GM21786 (cell line): ENCODE data around the gene P2RY11.
A peak's percentile ranks its signal among the peaks of the same experiment; 100 is the strongest.

Experiments
- ATAC-seq: cut with Tn5 transposase; IDR thresholded peaks from one replicate; pipeline ENCODE4 v1.9.1; 2021; ENCODE audit not compliant: unreplicated experiment

P2RY11 gene

DNA sequence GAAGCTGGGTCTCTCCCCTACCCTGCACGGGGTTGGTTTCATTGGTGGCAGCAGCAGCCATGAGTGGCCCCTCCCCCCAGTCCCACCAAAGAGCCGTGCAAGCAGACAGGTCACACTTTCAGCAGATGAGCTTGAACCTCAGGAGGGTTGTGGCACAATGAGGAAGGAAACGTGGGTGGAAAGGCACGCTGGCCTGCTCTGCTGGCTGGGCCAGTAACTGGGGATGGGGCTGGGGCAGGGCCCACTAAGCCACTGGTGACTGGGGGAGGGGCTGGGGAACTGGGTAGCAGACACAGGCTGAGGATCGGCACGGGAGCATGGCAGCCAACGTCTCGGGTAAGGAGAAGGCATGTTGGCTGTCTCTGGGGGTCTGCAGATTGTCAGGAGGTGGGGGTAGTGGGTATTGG is at the start of gene P2RY11:
TSS of gene P2RY11 (plus strand) at position 289 of the 407 bp plus-strand sequence. CDS start at position 318, 29 bp downstream.
- no peak for ATAC-seq

- ATAC-seq, result no peak
Observed at GRCh38 chr19:10061717-10062310, 49.7 kb upstream of the P2RY11 start.

- no peak for ATAC-seq
Observed at GRCh38 chr19:10068205-10068604, 43.3 kb upstream of the P2RY11 start.

DNA sequence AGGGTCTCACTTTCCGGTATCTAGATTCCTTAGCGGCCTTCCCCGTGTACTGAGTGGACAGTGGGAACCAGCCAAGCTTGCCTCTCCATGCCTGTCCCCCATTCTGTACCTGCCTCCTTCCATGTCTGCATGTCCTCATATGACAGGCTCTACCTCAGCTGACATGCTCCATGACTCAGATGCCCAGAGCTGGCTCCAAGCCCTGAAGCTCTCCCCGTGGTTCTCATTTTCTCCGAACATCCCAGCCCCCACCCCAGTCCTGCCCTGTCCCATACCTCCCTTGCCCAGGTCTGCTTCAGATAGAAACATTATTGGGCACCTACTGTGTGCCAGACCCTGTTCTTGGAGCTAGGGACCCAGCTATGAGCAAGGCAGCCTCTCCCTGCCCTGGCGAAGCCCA is 42.4 kb upstream of the P2RY11 start:
- no peak for ATAC-seq

DNA sequence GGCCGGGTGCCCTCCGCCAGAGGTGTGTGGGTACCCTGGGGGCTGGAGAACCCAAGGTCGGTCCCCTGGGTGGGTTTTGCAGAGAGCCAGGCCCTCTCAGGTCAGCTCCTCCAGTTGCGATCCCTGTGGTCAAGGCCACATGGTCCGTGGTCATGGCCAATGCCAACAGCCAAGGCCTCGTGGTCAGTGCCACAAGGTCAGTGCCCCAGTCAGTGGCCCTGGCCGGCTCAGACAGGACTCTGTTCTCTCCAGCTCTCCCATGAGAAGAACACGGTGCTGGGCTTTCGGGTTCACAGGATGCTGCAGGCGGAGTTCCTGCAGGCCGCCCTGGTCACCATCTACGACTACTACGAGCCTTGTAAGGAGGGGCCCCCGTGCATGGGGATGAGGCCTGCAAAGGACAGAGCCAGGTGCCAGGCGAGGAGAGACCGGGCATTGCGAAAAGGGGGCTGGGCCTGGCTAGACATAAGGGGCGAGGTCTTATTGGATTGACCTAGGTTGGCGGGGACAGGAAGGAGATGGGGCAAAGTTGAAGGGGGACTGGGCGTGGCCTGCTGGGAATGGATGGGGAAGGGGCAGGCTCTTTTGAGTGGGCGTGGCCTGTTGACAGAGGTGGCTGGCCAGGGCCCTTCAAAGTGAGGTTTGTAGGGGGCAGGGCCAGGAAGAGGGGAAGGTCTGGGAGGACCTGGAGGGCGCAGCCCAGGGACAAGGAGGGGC is 40.6 kb upstream of the P2RY11 start:
- no peak for ATAC-seq

DNA sequence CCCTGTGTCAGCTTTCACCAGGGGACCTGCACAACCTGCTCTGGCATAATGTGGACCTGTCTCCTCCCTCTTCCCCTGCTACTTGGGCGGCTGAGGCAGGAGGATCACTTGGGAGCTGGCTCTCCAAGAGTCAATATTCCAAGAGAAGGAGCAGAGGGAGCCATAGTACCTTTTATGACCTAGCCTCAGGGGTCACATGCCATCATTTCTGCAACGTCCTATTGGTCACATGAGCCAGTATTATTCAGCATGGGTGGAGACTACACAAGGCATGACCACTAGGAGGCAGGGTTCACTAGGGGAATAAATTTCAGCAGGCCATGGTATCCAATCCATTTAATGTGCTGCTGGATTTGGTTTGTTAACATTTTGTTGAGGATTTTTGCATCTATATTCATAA is 37.3 kb upstream of the P2RY11 start:
- ATAC-seq, result no peak

GRCh38 chr19:10076535-10076934 is 35.0 kb upstream of the P2RY11 start:
- ATAC-seq, result no peak

GRCh38 chr19:10078329-10078728 is 33.2 kb upstream of the P2RY11 start:
- no peak for ATAC-seq

DNA sequence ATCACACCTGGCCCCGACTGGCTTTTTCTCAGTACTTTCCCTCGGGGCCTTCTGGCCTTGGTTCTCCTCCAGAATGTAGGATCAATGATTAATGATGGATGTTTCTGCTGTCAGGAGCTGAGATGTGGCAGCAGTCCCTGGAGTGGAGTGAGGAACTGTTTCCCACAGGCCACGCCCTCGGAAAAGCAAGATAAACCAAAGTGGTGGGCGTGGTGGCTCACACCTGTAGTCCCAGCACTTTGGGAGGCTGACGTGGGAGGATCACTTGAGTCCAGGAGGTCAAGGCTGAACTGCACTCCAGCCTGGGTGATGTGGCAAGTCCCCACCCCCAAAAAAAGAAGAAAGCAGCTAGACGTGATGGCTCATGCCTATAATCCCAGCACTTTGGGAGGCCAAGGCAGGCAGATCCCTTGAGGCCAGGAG is 32.5 kb upstream of the P2RY11 start:
- ATAC-seq, result no peak

DNA sequence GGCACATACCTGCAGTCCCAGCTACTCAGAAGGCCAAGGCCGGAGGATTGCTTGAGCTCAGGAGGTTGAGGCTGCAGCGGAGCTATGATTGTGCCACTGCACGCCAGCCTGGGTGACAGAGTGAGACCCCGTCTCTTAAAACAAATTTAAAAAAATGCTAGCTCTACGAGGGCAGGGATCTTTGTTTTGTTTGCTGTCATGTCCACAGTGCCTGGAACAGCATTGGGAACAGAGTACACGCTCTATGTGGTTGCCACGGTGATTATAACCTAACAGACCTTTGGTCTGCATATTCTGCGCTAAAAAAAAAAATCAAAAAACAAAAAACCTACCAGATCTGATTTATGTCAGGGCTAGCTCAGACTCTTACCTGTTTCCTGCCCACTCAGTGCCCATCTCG is 27.6 kb upstream of the P2RY11 start:
- ATAC-seq, result no peak

DNA sequence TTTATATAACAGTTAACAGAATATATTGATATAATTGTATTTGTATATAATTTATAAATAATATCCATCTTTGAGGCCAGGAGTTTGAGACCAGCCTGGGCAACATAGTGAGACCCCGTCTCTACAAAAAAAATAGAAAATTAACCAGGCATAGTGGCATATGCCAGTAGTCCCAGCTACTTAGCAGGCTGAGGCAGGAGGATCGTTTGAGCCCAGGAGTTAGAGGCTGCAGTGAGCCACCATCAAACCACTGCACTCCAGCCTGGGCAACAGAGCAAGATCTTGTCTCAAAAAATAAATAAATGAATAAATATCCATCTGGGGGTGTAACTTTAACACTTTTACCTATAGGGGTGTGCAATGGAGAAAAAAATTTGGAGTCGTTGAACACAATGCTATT is 26.7 kb upstream of the P2RY11 start:
- ATAC-seq, result no peak

GRCh38 chr19:10085641-10086590 is 25.6 kb upstream of the P2RY11 start, which contains the start of gene SHFL:
Gene SHFL (plus strand): TSS chr19:10086317. CDS start chr19:10086428, 111 bp downstream.
- peak; percentile 71 for ATAC-seq

DNA sequence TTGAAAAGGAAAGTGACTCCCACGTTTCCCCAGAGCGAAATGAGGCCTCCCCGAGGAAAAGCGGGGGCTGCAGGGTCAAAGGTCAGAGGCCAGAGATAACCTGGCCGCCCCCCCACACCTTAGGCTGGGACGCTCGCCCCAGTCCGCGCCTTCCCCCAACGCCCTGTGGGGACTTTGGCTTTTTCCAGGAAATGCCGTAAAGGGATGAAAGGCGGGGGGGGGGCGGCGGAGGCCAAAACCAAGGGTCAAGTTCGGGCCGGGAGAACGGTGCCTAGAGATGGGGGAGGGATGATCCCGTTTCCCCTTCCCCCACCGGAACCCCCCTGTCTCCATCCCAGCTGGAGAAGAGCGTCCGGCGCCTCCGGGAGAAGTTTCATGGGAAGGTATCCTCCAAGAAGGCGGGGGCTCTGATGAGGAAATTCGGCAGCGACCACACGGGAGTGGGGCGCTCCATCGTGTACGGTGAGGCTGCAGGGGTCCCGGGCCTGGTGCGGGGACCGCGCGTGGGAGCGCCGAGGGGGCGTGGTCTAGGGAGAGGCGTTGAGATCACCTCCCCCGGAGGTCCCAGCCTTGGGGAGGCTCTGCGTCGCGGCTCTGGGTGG is 24.8 kb upstream of the P2RY11 start:
- ATAC-seq, result peak; percentile 15

DNA sequence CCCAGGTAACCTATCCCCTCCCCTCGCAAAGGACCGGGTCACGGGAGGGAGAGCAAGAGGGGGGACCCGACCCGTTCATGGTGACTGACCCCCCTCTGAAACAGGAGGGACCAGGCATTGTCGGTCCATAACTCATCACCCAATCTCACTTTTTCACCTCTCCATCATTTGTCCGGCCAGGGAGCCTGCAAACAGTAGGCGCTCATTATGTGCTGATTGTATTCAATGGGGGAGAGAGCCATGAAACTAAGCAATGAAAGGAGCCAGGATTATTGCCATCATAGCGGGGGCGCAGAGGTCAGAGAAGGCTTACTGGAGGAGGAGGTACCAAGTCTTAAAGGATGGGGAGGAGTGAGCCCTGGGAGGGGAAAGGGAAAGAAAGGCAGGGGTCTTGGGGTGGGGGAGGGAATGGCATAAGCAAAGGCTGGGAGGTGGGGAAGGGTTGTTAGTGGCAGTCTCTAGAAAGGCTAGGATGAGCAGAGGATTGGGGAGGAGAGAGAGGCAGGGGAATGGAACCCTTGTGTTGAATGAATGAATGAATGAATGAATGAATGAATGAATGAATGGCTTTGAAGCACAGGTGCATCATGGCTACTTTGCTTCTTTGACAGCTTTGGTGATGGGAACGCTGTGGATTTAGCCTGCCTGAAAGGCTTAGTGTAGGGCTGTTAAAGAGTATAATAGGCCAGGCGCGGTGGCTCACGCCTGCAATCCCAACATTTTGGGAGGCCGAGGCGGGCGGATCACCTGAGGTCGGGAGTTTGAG is 24.0 kb upstream of the P2RY11 start:
- ATAC-seq, result no peak

DNA sequence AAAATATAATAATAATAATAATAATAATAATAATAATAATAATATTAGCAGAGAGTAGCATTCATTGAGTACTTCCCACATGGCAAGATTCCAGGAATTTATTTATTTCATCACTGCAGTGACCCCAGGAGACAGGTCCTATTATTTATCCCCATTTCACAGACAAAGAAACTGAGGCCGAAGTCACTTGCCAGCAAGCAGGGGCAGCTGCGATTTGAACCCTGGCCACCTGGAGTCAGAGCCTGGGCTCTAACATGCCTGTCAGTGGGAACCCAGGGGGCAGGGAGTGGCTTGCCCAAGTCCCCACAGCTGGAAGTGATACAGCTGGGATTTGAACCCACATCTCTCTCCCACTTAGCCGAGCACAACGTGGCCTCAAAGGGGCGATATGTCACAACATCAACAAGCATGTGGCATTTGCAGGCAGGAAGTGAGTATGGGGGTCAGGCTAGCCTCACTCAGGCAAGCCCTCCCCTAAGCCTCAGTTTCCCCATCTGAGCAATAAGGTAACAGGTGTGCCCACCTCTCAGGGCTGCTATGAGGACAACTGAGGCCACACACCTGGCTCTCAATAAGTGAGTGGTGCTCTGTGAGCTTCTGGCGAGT is 22.4 kb upstream of the P2RY11 start:
- ATAC-seq, result no peak

- ATAC-seq, result no peak
Observed at GRCh38 chr19:10089801-10090375, 21.6 kb upstream of the P2RY11 start.

- no peak for ATAC-seq
Observed at GRCh38 chr19:10091370-10091687, 20.2 kb upstream of the P2RY11 start.

GRCh38 chr19:10091895-10092641 is 19.4 kb upstream of the P2RY11 start:
- ATAC-seq, result no peak

- ATAC-seq, result no peak
Observed at GRCh38 chr19:10092648-10093294, 18.7 kb upstream of the P2RY11 start.
